ENCODE data around the gene HENMT1.
"Not testable (repeated sequence)": the region's sequence is repeated elsewhere in the genome, so short reads cannot be mapped to it uniquely, and the experiment has no call there.

HENMT1 gene

GRCh38 chr1:108661030-108661609 is at the start of gene HENMT1:
Gene HENMT1 (minus strand): TSS chr1:108661093. CDS start chr1:108659884, 1,209 bp downstream.
- peak; percentile 54 to 62 (median 56) for DNase-seq (ENCODE audit: low read depth in 2 of 3, low spot score in 2 of 3)

- DNase-seq (ENCODE audit: low read depth in 2 of 3, low spot score in 2 of 3), result peak in 2 of 3 experiments; percentile 27 to 28
These were observed 48.1 kb upstream of the HENMT1 start for GRCh38 chr1:108708691-108709660.

DNA sequence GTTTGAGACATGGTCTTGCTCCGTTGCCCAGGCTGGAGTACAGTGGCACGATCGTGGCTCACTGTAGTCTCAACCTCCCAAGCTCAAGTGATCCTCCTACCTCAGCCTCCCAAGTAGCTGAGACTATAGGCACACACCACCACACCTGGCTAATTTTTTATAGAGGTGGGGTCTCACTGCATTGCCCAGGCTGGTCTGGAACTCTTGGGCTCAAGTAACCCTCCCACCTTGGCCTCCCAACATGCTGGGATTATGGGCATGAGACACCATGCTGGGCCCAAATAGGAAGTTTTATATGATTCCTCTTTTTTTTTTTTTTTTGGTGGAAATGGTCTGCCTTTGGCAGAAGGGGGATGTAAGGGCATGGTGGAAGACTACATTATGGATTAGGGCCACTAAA is 45.8 kb upstream of the HENMT1 start:
- no peak for DNase-seq (ENCODE audit: low read depth in 2 of 3, low spot score in 2 of 3)

DNA sequence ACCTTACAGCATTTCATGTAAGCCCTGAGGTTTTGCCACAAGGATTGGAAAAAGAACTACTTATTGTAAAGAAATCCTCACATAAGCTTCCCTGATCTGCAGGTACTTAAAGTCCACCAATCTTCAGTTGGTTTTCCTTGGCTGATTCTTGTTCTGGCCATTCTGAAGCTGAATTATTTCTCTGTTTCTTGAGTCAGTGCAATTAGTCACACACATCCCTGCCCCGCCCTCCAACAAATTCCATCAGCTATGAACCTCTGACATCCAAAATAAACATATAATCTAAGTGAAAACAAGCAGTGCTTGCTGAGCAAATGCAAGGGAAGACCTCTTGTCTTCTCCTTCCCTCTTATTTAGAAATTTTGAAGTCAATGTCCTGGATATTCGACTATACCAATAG is 43.6 kb upstream of the HENMT1 start:
- no peak for DNase-seq (ENCODE audit: low read depth in 2 of 3, low spot score in 2 of 3)

DNA sequence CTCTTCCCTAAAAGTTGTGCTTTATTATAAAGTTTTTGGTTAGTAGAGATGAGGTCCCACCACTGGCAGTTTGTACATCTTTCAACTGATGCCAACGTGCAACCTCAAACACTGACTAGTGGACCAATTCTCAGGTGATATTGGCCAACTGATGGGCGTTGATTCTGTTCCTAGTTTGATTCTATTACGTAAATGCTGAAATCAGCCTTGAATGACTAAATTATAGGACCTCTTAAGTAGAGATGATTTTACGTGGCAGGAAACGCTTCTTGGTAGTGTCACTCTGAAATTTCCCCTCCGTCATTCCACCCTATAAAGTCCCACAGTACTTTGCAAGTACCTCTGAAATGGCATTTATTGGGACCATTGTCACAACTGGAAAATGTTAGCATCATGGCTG is 43.0 kb upstream of the HENMT1 start:
- no peak for DNase-seq (ENCODE audit: low read depth in 2 of 3, low spot score in 2 of 3)

- DNase-seq (ENCODE audit: low read depth in 2 of 3, low spot score in 2 of 3), result not testable (repeated sequence)
These were observed 41.2 kb upstream of the HENMT1 start for GRCh38 chr1:108702109-108702508.

DNA sequence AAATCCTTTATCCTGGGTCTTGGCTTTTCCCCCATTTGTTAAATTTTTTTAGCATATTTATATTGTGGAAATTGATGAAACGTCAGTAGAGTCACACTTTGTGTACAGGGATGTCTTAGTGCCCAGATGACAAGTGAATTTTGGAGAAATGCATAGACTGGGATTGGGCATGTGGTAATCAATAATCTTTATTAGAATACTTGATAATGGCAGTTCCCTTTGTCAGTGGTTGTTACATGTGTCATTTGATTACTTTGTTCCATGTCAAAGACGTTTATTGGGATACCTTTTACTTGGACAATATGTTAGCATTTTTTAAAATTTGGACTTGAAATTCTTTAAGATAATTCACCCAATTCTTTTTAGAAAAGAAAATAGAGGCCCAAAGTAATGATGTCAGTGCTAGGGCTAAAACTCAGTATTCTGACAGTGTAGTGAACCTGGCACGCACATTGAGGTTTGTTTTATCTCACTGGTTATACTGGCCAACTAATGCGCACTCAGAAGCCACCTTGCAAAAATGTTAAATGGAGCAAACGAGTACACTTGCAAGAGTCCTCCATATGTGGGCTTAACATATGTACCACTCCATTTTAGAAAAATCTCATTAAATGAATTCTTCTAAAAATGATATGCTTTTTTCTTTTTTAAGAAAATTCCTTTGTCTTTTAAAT is 40.4 kb upstream of the HENMT1 start:
- DNase-seq (ENCODE audit: low read depth in 2 of 3, low spot score in 2 of 3), result no peak

GRCh38 chr1:108699375-108700332 is 38.8 kb upstream of the HENMT1 start:
- no peak for DNase-seq (ENCODE audit: low read depth in 2 of 3, low spot score in 2 of 3)

GRCh38 chr1:108695535-108695934 is 34.6 kb upstream of the HENMT1 start:
- no peak for DNase-seq (ENCODE audit: low read depth in 2 of 3, low spot score in 2 of 3)

DNA sequence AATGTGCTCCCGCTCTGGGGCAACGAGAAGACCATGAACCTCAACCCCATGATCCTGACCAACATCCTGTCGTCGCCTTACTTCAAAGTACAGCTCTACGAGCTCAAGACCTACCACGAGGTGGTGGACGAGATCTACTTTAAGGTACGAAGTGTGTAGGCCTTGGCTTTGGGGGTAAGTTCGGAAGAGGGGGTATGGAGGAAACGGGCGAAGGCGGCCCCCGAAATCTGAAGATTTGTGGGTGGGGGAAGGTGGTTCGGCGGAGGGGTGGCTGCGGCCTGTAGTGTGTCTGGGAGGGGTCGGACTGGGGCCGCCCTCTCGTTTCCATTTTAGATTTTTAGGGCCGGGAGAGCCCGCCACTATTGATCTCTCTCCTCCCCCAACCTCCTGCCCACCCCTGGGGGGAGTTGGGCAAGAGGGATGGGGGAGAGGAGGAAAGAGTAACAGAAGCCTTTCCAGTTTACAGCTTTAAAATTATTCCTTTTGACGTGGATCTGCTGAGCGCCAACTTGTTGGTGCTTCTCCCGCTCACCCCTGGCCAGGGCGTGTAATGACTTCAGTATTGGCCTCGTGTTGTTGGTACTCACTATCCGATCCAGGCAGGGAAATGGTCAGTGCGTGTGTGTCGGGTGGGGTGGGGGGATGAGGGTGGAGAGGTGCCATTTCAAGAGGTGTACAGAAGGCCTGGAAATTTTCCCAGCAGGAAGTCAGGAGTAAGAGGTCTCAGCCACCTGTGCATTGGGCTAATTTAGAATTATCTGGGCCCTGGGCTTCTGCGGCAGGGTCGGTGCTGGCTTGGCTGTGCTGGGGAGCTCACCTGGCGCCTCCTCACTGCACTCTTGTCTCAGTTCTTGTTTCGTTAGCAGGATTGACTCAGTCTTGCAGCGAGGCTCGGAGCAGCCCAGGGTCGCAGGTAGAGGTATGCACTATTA is 32.1 kb upstream of the HENMT1 start:
- DNase-seq (ENCODE audit: low read depth in 2 of 3, low spot score in 2 of 3), result peak in 2 of 3 experiments; percentile 40 to 43

- DNase-seq (ENCODE audit: low read depth in 2 of 3, low spot score in 2 of 3), result peak; percentile 79 to 84 (median 83)
These were observed 31.2 kb upstream of the HENMT1 start, which contains the start of gene PRPF38B for GRCh38 chr1:108691942-108692723. Gene PRPF38B (plus strand): TSS chr1:108692310. CDS start chr1:108692592, 282 bp downstream.

DNA sequence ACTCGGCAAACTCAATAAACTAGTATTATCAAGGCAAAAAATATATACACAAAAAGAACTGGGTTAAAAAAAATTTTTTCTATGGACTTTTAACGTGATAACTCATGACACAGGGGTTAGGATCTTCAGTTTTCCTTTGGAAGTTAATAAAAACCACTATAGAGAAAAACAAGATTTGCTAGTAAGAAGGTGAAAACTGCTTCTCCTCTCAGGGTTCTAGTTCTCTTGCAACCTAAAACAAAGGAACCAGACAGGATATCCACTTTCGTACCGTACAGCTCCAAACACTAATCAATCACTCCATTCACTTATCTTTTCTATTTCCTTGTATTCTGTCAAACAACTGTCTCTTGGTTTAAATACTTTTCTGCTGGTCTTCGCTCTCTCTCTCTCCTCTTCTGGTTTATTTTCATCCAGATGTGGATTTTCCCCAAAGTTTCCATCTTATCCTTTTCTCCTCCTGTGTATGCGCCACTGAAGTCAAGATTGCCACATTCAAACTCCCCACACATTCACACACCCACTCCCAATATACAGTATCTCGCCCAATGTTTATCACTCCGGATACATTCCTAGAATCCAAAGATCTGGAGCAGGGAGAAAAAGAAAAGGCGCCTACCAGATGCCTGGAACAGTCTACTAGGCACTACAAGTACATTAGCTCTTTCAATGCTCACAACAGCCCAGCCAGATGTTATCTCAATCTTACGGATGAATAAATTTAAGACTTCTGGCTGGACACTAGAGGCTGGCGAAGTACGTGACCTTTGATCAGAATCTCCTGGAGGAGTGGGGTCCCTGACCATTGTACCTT is 30.4 kb upstream of the HENMT1 start:
- no peak for DNase-seq (ENCODE audit: low read depth in 2 of 3, low spot score in 2 of 3)

GRCh38 chr1:108686614-108687313 is 25.9 kb upstream of the HENMT1 start:
- no peak for DNase-seq (ENCODE audit: low read depth in 2 of 3, low spot score in 2 of 3)

GRCh38 chr1:108685529-108685928 is 24.6 kb upstream of the HENMT1 start:
- no peak for DNase-seq (ENCODE audit: low read depth in 2 of 3, low spot score in 2 of 3)

DNA sequence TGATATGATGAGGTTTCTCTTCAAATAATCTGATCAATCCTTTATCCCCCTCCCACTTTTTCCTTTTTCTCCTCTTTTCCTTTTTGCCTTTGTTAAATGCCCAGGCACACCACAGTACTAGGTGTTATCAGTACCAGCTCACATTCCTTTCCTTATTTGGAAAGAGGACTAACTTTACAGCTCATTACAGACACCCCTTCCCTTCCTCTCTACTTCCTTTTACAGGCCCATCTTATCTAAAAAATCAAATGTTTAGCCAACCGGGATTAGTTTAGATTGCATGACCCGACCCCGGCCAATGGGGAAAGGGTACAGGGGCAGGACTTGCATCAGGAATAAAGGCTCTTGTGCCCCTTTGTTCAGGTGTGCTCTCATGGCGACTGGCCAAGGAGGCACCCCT is 20.8 kb upstream of the HENMT1 start:
- DNase-seq (ENCODE audit: low read depth in 2 of 3, low spot score in 2 of 3), result not testable (repeated sequence)

DNA sequence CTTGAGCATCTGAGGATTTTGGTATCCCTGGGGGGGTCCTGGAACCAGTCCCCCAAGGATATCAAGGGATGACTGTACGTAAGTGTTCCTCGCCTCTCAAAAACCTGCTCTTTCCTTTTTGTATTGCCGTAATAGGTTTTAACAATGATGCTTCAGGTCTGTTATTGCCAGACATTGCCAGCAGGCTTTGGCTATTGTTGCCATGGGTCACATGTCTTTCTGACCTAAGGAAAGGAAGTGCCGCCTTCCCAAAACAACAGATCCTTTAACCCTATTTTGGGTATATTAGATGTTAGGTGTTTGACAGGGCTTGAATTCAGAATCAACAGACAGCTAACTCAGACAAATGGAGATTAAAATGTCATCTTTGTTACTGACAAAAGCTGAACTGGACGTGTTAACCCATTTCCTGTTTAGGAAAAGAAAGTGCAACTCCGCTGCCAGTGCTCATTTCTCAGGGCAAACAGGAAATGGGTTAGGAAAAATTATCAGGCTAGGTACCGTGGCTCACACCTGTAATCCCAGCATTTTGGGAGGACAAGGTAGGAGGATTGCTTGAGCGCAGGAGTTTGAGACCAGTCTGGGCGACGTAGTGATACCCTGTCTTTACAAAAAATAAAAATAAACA is 18.8 kb upstream of the HENMT1 start:
- no peak for DNase-seq (ENCODE audit: low read depth in 2 of 3, low spot score in 2 of 3)

GRCh38 chr1:108678706-108679105 is 17.8 kb upstream of the HENMT1 start:
- no peak for DNase-seq (ENCODE audit: low read depth in 2 of 3, low spot score in 2 of 3)

Data from activated CD8-positive, alpha-beta memory T cell treated with anti-CD3 and anti-CD28 coated beads for 48 hours (primary cell).